GM19193 (cell line): ENCODE measurements around the gene TLE2.

ENCODE experiments used
- POLR2A ChIP-seq: IDR thresholded peaks from 4 replicates; pipeline ENCODE4 v1.6.1; 2011; ENCODE audit not compliant: insufficient read depth, insufficient read length; ENCODE audit errors: extremely low read depth

Gene TLE2

GRCh38 chr19:2970201-2970835, 58.8 kb downstream of the TLE2 start:
- no peak for TF ChIP-seq POLR2A

- TF ChIP-seq POLR2A: no peak
Observed at GRCh38 chr19:2969104-2969504, 60.0 kb downstream of the TLE2 start.

- TF ChIP-seq POLR2A: no peak
Observed at GRCh38 chr19:2967972-2968371, 61.1 kb downstream of the TLE2 start.

GRCh38 chr19:2964874-2965273, 64.2 kb downstream of the TLE2 start:
- TF ChIP-seq POLR2A: no peak

- no peak for TF ChIP-seq POLR2A
Observed at GRCh38 chr19:2963122-2963521, 66.0 kb downstream of the TLE2 start.

GRCh38 chr19:2962018-2962670, 66.9 kb downstream of the TLE2 start:
- no peak for TF ChIP-seq POLR2A

- no peak for TF ChIP-seq POLR2A
Observed at GRCh38 chr19:2960120-2960519, 69.0 kb downstream of the TLE2 start.

- no peak for TF ChIP-seq POLR2A
Observed at GRCh38 chr19:2957160-2957559, 71.9 kb downstream of the TLE2 start.

GRCh38 chr19:2952953-2953481, 76.1 kb downstream of the TLE2 start:
- TF ChIP-seq POLR2A: no peak

- peak; percentile 98 for TF ChIP-seq POLR2A
Observed at GRCh38 chr19:2950286-2951124, 78.6 kb downstream of the TLE2 start.

GRCh38 chr19:2949939-2950285, 79.2 kb downstream of the TLE2 start:
- TF ChIP-seq POLR2A: no peak
